ENCODE measurements around the gene ALAD.
"Not testable (repeated sequence)": the region's sequence is repeated elsewhere in the genome, so short reads cannot be mapped to it uniquely, and the experiment has no call there.

ALAD gene

GRCh38 chr9:113398796-113399195, 2.3 kb downstream of the ALAD start:
- no peak for DNase-seq (ENCODE audit: low read depth)

GRCh38 chr9:113397203-113397631, 3.9 kb downstream of the ALAD start:
- no peak for DNase-seq (ENCODE audit: low read depth)

- DNase-seq (ENCODE audit: low read depth) = no peak
Measured at GRCh38 chr9:113395000-113395861, 5.9 kb downstream of the ALAD start.

- DNase-seq (ENCODE audit: low read depth) = no peak
Measured at GRCh38 chr9:113393281-113393680, 7.8 kb downstream of the ALAD start.

GRCh38 chr9:113391917-113392316, 9.2 kb downstream of the ALAD start:
- DNase-seq (ENCODE audit: low read depth) = no peak

GRCh38 chr9:113390192-113390960, 10.7 kb downstream of the ALAD start:
- DNase-seq (ENCODE audit: low read depth) = no peak

- no peak for DNase-seq (ENCODE audit: low read depth)
Measured at GRCh38 chr9:113389451-113389850, 11.6 kb downstream of the ALAD start.

- DNase-seq (ENCODE audit: low read depth) = no peak
Measured at GRCh38 chr9:113388833-113389232, 12.3 kb downstream of the ALAD start.

- no peak for DNase-seq (ENCODE audit: low read depth)
Measured at GRCh38 chr9:113387560-113388230, 13.4 kb downstream of the ALAD start.

GRCh38 chr9:113386571-113387393, 14.3 kb downstream of the ALAD start:
- no peak for DNase-seq (ENCODE audit: low read depth)

GRCh38 chr9:113381909-113382411, 19.1 kb downstream of the ALAD start:
- no peak for DNase-seq (ENCODE audit: low read depth)

- not testable (repeated sequence) for DNase-seq (ENCODE audit: low read depth)
Measured at GRCh38 chr9:113381441-113381840, 19.6 kb downstream of the ALAD start.

GRCh38 chr9:113380869-113381378, 20.2 kb downstream of the ALAD start:
- no peak for DNase-seq (ENCODE audit: low read depth)

GRCh38 chr9:113379829-113380210, 21.3 kb downstream of the ALAD start:
- not testable (repeated sequence) for DNase-seq (ENCODE audit: low read depth)

GRCh38 chr9:113379094-113379828, 21.8 kb downstream of the ALAD start:
- DNase-seq (ENCODE audit: low read depth) = not testable (repeated sequence)

- DNase-seq (ENCODE audit: low read depth) = no peak
Measured at GRCh38 chr9:113376634-113377567, 24.2 kb downstream of the ALAD start, which contains the start of gene HDHD3. HDHD3 (minus strand) TSS chr9:113376986; CDS start chr9:113374354, 2,632 bp downstream.

GRCh38 chr9:113375057-113376023, 25.7 kb downstream of the ALAD start:
- no peak for DNase-seq (ENCODE audit: low read depth)

Measured in HS-27A (cell line).